ENCODE measurements around the gene BPIFB4.

GRCh38 chr20:33072813-33073212, 6.6 kb upstream of the BPIFB4 start:
- TF ChIP-seq, protein P1, sequence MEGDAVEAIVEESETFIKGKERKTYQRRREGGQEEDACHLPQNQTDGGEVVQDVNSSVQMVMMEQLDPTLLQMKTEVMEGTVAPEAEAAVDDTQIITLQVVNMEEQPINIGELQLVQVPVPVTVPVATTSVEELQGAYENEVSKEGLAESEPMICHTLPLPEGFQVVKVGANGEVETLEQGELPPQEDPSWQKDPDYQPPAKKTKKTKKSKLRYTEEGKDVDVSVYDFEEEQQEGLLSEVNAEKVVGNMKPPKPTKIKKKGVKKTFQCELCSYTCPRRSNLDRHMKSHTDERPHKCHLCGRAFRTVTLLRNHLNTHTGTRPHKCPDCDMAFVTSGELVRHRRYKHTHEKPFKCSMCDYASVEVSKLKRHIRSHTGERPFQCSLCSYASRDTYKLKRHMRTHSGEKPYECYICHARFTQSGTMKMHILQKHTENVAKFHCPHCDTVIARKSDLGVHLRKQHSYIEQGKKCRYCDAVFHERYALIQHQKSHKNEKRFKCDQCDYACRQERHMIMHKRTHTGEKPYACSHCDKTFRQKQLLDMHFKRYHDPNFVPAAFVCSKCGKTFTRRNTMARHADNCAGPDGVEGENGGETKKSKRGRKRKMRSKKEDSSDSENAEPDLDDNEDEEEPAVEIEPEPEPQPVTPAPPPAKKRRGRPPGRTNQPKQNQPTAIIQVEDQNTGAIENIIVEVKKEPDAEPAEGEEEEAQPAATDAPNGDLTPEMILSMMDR (IDR thresholded peaks at IDR 0.05), result no peak
- TF ChIP-seq EZH2 (IDR thresholded peaks at IDR 0.05; ENCODE audit: borderline replicate concordance, insufficient read depth, low read depth, low read length, poor library complexity, severe bottlenecking), result no peak
